Subcutaneous adipose tissue (tissue), 4 donors: ENCODE results near the gene TOP1. TPM values are rescaled to one million over a fixed set of nuclear protein-coding genes. Genes with fewer than 3 reads are reported as not detected.

Experiments used
- total RNA-seq, 4 donors: library from RNA; depleted of rRNA; stranded (reverse); fragments of >200 nt; gene quantifications; one replicate each; pipeline ENCODE4 v1.1.0, GENCODE V29; 2016
- TF ChIP-seq, protein P1 (sequence below): fragments of 450-650 bp; IDR thresholded peaks from one replicate; pipeline ENCODE4 v1.5.1; 2016; ENCODE audit warnings: low read depth, mild to moderate bottlenecking, control low read depth, antibody characterized with exemption, moderate library complexity

The TOP1 gene
- total RNA-seq, 4 donors from 2014 or later = 24.6 to 59.2 (median 31.7) TPM

DNA sequence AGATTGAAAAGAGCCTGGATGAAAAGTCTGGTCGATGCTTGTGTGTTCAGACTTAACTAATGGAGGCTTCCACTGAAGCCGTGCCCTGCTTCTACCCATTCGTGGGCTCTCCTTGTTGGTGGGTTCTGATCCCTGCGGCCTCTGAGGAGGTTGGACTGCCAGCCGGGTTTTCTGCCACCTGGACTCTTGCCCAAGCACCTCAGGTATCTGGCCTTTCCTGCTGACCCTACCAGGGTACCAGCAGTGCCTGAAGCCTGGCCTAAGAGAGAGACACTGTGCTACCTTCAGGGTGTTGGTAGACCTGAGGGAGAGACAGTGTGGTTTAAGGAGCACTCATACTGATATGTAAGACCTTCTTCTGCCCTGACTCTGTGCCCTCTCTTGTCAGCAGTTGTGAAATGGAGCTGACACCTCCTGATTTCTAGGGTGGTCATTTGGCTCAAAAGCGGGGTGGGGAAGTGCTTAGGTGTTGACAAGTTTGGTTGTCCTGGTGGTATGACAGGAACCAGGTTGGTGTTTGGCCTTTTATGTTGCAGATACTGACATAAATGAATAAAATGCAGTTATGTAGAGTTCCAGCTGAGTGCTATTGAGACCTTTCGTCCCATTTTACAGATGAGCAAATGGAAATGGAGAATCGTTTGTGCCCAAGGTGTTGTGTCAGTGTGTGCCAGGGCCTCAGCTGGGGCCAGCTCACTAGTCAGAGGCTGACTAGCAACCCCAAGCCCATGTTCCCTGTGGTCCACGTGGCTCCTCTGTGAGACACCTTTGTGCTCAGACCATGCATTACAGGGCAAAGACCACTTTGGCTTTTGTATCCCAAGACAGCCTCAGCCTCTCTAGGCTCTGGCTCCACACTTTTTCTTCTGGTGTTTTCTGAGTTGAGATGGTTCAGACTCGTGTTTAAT is 111.9 kb downstream of the TOP1 start:
- TF ChIP-seq, protein P1, sequence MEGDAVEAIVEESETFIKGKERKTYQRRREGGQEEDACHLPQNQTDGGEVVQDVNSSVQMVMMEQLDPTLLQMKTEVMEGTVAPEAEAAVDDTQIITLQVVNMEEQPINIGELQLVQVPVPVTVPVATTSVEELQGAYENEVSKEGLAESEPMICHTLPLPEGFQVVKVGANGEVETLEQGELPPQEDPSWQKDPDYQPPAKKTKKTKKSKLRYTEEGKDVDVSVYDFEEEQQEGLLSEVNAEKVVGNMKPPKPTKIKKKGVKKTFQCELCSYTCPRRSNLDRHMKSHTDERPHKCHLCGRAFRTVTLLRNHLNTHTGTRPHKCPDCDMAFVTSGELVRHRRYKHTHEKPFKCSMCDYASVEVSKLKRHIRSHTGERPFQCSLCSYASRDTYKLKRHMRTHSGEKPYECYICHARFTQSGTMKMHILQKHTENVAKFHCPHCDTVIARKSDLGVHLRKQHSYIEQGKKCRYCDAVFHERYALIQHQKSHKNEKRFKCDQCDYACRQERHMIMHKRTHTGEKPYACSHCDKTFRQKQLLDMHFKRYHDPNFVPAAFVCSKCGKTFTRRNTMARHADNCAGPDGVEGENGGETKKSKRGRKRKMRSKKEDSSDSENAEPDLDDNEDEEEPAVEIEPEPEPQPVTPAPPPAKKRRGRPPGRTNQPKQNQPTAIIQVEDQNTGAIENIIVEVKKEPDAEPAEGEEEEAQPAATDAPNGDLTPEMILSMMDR = no peak

DNA sequence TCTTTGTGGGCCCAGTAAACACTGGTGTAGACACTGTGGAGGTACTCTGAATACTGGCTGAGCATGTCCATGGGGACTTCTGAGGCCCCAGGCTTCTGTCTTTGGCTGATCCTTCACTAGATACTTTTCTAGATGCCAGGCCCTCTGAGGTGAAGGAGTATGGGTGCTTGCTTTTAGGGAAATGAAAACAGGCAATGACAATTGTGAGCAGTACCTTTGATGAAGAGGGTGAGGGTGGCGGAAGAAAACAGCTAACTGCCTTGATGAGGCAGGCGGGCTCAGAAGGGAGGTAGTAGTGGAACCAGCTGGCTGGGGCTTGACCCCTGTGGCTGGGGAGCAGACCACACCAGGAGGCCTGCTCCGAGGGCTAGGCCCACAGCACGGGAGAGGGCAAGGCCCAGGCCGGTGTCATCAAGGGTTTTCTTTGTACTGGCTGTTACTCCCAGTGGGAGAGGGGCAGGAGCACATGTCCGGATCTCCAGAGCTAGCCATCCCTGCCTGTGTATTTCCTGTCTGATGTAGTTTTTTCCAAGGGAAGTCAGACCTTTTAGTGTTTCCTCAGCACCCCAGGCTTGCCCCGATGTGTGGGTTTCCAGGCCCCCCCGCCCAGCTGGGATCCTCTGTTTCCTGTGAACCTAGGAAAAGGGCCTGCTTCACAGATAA is 112.7 kb downstream of the TOP1 start:
- TF ChIP-seq, protein P1 = no peak

DNA sequence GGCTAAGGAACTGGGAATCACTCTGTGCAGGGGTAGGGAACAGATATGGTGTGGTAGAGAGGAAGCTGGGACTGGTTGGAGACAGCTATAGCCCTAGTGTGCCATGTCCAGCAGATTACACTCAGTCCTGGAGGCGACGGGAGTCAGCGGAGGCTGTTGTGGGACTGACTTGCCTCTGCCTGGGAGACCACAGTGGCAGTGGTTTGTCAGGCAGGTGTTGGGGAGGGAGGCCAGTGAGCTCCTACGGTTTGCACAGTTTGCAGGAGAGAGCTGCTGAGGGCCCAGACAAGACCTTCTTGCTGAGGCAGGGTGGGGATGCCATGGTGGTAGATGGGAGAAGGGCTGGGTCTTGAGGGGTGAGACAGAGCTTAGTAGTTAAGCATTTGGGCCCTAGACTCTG is 113.6 kb downstream of the TOP1 start:
- TF ChIP-seq, protein P1 = no peak

DNA sequence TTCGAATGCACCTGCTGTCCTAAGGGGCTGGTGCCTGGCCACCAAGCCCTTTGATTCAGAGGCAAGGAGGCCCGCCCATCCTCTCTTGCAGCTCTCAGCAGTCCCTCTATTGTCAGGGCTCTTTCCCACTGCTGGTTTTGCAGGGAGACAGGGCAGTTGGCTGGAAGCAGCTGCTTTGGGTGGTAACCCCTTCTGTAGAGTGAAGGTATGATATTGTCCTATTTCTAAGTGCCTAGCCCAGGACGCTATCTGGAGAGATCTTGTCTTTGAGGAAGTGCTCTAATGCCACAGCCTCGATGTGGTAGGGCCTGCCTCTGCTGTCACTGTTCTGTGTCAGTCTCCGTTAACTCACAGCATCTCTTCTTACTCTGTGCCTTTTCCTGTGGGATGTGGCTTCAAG is 114.3 kb downstream of the TOP1 start:
- TF ChIP-seq, protein P1 = no peak

DNA sequence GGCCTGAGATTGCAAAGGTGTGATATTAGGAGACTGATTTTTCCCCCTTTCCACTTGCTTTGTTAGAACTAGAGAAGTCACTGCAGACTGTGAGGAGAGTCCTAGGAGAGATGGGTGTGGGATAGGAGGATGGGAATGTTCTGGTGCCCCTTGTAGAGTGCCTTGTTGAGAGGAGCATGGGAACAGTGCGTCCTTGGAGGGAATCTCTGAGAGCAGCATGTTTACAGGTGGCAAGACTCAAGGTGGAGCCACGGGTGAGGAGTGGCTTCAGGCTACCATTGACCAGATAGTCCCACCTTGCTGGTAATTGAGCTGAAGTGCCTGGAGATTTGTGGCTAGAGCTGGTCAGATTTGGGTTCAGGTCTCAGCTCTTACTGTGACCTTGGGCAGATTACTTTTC is 114.7 kb downstream of the TOP1 start:
- TF ChIP-seq, protein P1 = no peak

DNA sequence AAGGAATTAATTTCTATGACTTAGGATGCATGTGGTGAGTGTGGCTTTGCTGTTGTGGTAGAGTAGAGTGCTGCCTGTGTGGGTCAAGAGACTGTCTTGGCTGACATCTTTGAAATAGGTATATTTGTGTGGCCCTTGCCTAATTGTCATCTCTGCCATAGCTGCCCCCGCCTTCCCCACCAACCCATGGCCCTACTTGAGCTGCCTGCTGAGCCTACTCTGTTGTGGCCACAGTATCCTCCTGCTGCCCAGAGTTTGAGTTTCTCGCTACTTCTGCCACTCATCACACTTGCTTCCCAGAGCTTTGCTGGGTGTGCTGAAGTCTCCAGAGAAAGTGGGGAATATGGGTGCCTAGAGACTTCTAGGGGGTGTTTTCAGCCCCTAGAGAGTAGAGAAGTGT is 116.7 kb downstream of the TOP1 start:
- TF ChIP-seq, protein P1 = no peak

DNA sequence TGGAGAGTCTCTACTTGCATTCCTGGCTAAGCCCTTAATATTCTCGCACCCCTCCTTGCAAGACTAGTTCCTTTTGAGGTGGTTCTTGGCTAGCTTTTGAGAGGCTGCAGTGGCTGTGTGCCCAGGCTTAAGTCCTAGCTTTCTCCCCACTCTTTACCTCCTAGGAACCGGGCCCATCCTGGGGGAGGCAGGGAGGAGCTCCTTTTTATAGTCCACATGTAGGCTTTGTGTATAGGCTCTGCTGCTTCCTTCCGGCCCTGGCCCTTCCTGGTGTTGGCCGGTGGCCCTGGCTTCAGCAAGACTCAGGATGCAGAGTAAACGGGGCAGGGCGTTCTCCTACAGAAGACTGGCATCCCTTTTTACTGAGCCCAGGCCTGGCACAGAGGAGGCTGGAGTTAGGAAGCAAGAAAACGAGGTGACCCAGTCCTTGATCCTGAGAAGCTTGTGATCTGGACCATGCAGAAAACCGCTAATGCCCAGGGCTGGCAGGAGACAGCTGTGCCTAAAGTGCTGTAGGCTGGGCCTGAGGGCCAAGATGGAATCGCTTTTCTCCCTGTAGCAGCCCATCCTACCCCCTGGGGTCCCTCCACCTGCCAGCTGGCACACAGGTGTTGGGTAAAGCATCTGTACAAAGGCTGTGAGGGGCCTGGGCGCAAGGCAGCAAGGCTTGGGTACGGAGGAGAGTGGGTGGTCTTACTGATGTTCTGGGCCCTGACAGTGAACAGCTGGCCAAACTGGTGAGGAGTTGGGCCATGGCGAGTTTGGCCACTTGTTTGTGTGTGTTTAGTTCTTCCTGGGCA is 117.4 kb downstream of the TOP1 start:
- TF ChIP-seq, protein P1 = no peak
